Smooth muscle cell (in vitro differentiated cells): ENCODE results near the gene RS1. TPM values are rescaled to one million over a fixed set of nuclear protein-coding genes. Genes with fewer than 3 reads are reported as not detected.

Experiments
- DNase-seq: peaks from one replicate; lab custom pipeline; 2025; ENCODE audit not compliant: unreplicated experiment; lab: John Stamatoyannopoulos, UW
- H2AFZ ChIP-seq: fragments of 200-600 bp; sonication (generic); 2 replicates; pipeline ENCODE4 v1.6.0; 2016; ENCODE audit warnings: antibody characterized with exemption, low read depth, mild to moderate bottlenecking
- H3F3A ChIP-seq: fragments of 200-600 bp; sonication (generic); 2 replicates; pipeline ENCODE4 v1.6.0; 2017; ENCODE audit warnings: antibody characterized with exemption, low read depth
- H3K27ac ChIP-seq: fragments of 200-600 bp; sonication (generic); 2 replicates; pipeline ENCODE4 v1.5.1; 2016; ENCODE audit warnings: low read depth, mild to moderate bottlenecking
- H3K27me3 ChIP-seq: fragments of 200-600 bp; sonication (generic); 2 replicates; pipeline ENCODE4 v1.6.1; 2016; ENCODE audit warnings: low read depth, mild to moderate bottlenecking
- H3K36me3 ChIP-seq: fragments of 200-600 bp; sonication (generic); 2 replicates; pipeline ENCODE4 v1.5.1; 2016; ENCODE audit warnings: low read depth
- H3K4me1 ChIP-seq: fragments of 200-600 bp; sonication (generic); 2 replicates; pipeline ENCODE4 v1.5.1; 2016; ENCODE audit warnings: low read depth
- H3K4me2 ChIP-seq: fragments of 200-600 bp; sonication (generic); 2 replicates; pipeline ENCODE4 v1.6.0; 2016; ENCODE audit warnings: mild to moderate bottlenecking
- H3K4me3 ChIP-seq: fragments of 200-600 bp; sonication (generic); 2 replicates; pipeline ENCODE4 v1.5.1; 2016; ENCODE audit warnings: mild to moderate bottlenecking
- H3K79me2 ChIP-seq: fragments of 200-600 bp; sonication (generic); 2 replicates; pipeline ENCODE4 v1.6.0; 2016; ENCODE audit warnings: low read depth, mild to moderate bottlenecking
- H3K9ac ChIP-seq: fragments of 200-600 bp; sonication (generic); 2 replicates; pipeline ENCODE4 v1.6.0; 2016; ENCODE audit warnings: low read depth
- H3K9me3 ChIP-seq: fragments of 200-600 bp; sonication (generic); replicated peaks from 2 replicates; pipeline ENCODE4 v1.5.1; 2016; ENCODE audit warnings: low read depth
- H4K20me1 ChIP-seq: fragments of 200-600 bp; sonication (generic); 2 replicates; pipeline ENCODE4 v1.6.0; 2016; ENCODE audit warnings: low read depth
- CTCF ChIP-seq: fragments of 200-600 bp; sonication (generic); IDR thresholded peaks from 2 replicates; pipeline ENCODE4 v1.5.1; 2017; ENCODE audit warnings: borderline replicate concordance, mild to moderate bottlenecking, antibody characterized with exemption; ENCODE audit not compliant: insufficient read depth, poor library complexity, severe bottlenecking
- WGBS: methylation state at CpG from one replicate; pipeline ENCODE4 v1.1.7; 2016; ENCODE audit warnings: low lambda C conversion rate; 5-methylcytosine and 5-hydroxymethylcytosine counted together
- polyA plus RNA-seq: library from polyadenylated mRNA; unstranded; fragments of >200 nt; fragmentation: Nextera tagmentation; extraction: Ambion mirVana; gene quantifications from 2 replicates; pipeline ENCODE4 v1.2.1, GENCODE V29; 2016
- total RNA-seq: library from RNA; depleted of rRNA; stranded (reverse); fragments of >200 nt; gene quantifications from 2 replicates; pipeline ENCODE4 v1.2.3, GENCODE V29; 2014

Gene RS1
- total and polyA plus RNA-seq, 2 experiments from 2014 or later, result not detected

- no peaks in the 10 kb centered on the region for H3K79me2 ChIP-seq
- 72% methylated on average over 2 of the region's 2 CpGs for WGBS
These were observed 47.3 kb downstream of the RS1 start for GRCh38 chrX:18624599-18624998.

DNA sequence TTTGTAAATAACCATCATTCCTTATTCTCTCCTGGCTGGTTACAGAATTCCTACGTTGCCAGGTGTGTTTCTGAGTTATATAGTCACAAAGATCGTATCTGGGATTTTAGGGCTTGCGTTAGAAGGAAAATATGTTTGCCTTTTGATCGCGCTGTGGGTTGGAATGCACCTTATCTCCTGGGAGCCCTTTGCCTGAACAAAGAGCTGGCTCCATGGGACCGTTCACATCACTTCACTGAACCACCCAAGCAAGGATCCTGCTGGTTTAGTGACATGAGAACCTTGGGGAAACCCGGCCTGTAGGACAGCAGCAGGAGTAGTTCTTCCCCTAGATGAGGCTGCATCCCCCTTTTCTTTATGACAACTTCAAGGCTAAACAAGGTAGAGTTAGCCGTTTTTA is 51.6 kb downstream of the RS1 start:
- H2AFZ ChIP-seq, result no peak overlapping the region
- no peak overlapping the region for H3K4me3 ChIP-seq
- no peaks in the 10 kb centered on the region for H3K36me3 ChIP-seq
- no peaks in the 10 kb centered on the region for H3K4me1 ChIP-seq
- no peaks in the 10 kb centered on the region for H4K20me1 ChIP-seq
- no peaks in the 10 kb centered on the region for H3K27me3 ChIP-seq
- no peak overlapping the region for H3K27ac ChIP-seq
- DNase-seq, result no peak
- no peak overlapping the region for H3K9ac ChIP-seq
- 75% methylated on average over 8 of the region's 8 CpGs for WGBS
- H3K79me2 ChIP-seq, result no peaks in the 10 kb centered on the region
- H3K9me3 ChIP-seq, result no peaks in the 10 kb centered on the region
- H3K4me2 ChIP-seq, result no peak overlapping the region
- no peak for TF ChIP-seq CTCF
- no peaks in the 10 kb centered on the region for H3F3A ChIP-seq

More at GRCh38 chrX:18624599-18624998, 47.3 kb downstream of the RS1 start:
- Histone ChIP-seq H3K9me3 (no peaks in the 10 kb centered on the region), H4K20me1 (no peaks in the 10 kb centered on the region), H3K4me2 (no peak overlapping the region), H3K27ac (no peak overlapping the region), H3K4me1 (no peaks in the 10 kb centered on the region), H3F3A (no peaks in the 10 kb centered on the region), H3K4me3 (no peak overlapping the region), H2AFZ (no peak overlapping the region), H3K9ac (no peak overlapping the region), H3K27me3 (no peaks in the 10 kb centered on the region), H3K36me3 (no peaks in the 10 kb centered on the region)
- no peak for TF ChIP-seq CTCF
- DNase-seq, result no peak

- no peak for DNase-seq
- no peaks in the 10 kb centered on the region for H3K27me3 ChIP-seq
- TF ChIP-seq CTCF, result no peak
- no peaks in the 10 kb centered on the region for H3K9me3 ChIP-seq
- no peak overlapping the region for H3K4me3 ChIP-seq
- no peak overlapping the region for H3K4me2 ChIP-seq
- H3K36me3 ChIP-seq, result no peaks in the 10 kb centered on the region
- no peak overlapping the region for H3K27ac ChIP-seq
- H4K20me1 ChIP-seq, result no peaks in the 10 kb centered on the region
- 89% methylated on average over 2 of the region's 2 CpGs for WGBS
- H2AFZ ChIP-seq, result no peak overlapping the region
- H3K79me2 ChIP-seq, result no peaks in the 10 kb centered on the region
- no peaks in the 10 kb centered on the region for H3F3A ChIP-seq
- H3K9ac ChIP-seq, result no peak overlapping the region
- H3K4me1 ChIP-seq, result no peaks in the 10 kb centered on the region
These were observed 52.6 kb downstream of the RS1 start for GRCh38 chrX:18619288-18619687.

GRCh38 chrX:18617407-18617750 is 54.5 kb downstream of the RS1 start:
- no peak overlapping the region for H3K4me2 ChIP-seq
- no peak for DNase-seq
- no peaks in the 10 kb centered on the region for H3K36me3 ChIP-seq
- no peak overlapping the region for H3K4me3 ChIP-seq
- H4K20me1 ChIP-seq, result no peaks in the 10 kb centered on the region
- H3K9ac ChIP-seq, result no peak overlapping the region
- no peaks in the 10 kb centered on the region for H3F3A ChIP-seq
- H3K27ac ChIP-seq, result peak overlapping the region; percentile 48
- no peaks in the 10 kb centered on the region for H3K4me1 ChIP-seq
- WGBS, result 48% methylated on average over 5 of the region's 5 CpGs
- no peaks in the 10 kb centered on the region for H3K27me3 ChIP-seq
- no peaks in the 10 kb centered on the region for H3K79me2 ChIP-seq
- no peak for TF ChIP-seq CTCF
- no peak overlapping the region for H2AFZ ChIP-seq
- no peaks in the 10 kb centered on the region for H3K9me3 ChIP-seq
